ENCODE data around the gene CMKLR1.

DNA sequence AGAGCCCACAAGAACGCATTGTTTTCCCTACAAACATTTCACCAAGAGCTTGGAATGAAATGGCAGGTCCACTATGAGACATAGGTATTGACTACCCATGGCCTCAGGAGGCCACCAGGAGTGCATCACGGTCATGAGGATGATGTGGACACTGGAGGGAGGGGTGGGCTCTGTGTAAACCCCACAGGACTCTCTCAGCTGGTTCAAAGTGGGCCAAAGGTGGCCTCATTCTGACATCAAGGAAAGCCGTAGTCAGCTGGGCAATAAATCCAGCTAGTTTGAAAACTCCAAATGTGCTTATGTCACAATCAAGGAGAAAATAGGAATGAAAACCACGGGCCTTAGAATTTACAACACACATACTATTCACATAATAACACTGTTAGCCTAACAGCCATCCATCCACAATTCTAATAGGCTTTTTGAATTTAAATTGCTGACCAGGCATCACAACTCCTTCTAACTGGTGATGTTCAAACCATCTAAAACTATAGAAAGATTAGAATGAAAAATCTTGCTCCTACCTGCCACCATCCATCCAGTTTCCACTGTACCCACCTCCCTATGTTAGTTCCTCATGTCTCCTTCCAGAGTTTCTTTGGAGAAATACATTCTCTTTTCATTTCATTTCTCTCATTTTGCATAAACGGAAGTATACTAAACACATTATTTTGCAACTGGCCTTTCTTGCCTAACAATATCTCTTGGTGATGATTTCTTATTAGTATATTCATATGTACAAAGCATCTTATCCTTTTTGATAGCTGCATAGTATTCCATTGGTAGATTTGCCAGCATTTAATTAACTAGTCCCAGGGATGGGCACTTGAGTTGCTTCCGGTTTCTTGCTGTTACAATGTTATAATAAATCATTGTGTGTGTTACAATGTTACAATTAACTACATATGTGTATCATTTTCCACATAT is 21.5 kb downstream of the CMKLR1 start:
- TF ChIP-seq CTCF (IDR thresholded peaks at IDR 0.05) (no peak), POLR2A (IDR thresholded peaks at IDR 0.05) (no peak)

Measured in lower leg skin (tissue), 3 donors.